NT2/D1 (cell line): Measurements from ENCODE around the gene R3HCC1L.

Experiments
- SUZ12 ChIP-seq: IDR thresholded peaks from 2 replicates; pipeline ENCODE4 v1.6.1; 2011; ENCODE audit not compliant: insufficient read length, insufficient read depth; ENCODE audit errors: extremely low read depth
- YY1 ChIP-seq: IDR thresholded peaks from 2 replicates; pipeline ENCODE4 v1.6.1; 2011; ENCODE audit not compliant: insufficient read length, insufficient read depth
- ZNF274 ChIP-seq: IDR thresholded peaks from 2 replicates; pipeline ENCODE4 v1.6.1; 2011; ENCODE audit warnings: mild to moderate bottlenecking, low read depth, low read length

GRCh38 chr10:98193037-98193436 lies 58.6 kb downstream of the R3HCC1L start:
- TF ChIP-seq YY1 (no peak), ZNF274 (no peak), SUZ12 (no peak)
